Endothelial cell of umbilical vein (primary cell): ENCODE data around the gene TSPAN9.

Source experiments
- CTCF ChIP-seq, 2 donors: IDR thresholded peaks; 1 replicate in 1 of 2; 2 replicates in 1 of 2; pipeline ENCODE4 v1.5.1; 2011; ENCODE audit warnings: low read length in 2 of 2, mild to moderate bottlenecking in 2 of 2, moderate library complexity in 2 of 2, control low read depth in 1 of 2, inconsistent platforms in 1 of 2, low read depth in 1 of 2; ENCODE audit not compliant: insufficient read depth in 1 of 2; ENCODE audit errors: extremely low read depth in 1 of 2
- EZH2 ChIP-seq: IDR thresholded peaks from 2 replicates; pipeline ENCODE4 v1.6.1; 2012; ENCODE audit warnings: borderline replicate concordance, low read depth, mild to moderate bottlenecking, moderate library complexity, low read length, inconsistent platforms; ENCODE audit not compliant: severe bottlenecking
- FOS ChIP-seq: IDR thresholded peaks from 2 replicates; pipeline ENCODE4 v1.6.1; 2011; ENCODE audit warnings: mild to moderate bottlenecking, low read length, moderate library complexity, borderline replicate concordance; ENCODE audit not compliant: insufficient read depth
- GATA2 ChIP-seq: IDR thresholded peaks from 2 replicates; pipeline ENCODE4 v1.7.0; 2011; ENCODE audit warnings: low read depth, mild to moderate bottlenecking, moderate library complexity, mixed read lengths, low read length; ENCODE audit not compliant: insufficient read length, insufficient read depth
- JUN ChIP-seq: IDR thresholded peaks from 2 replicates; pipeline ENCODE4 v1.6.1; 2011; ENCODE audit warnings: borderline replicate concordance, low read depth; ENCODE audit not compliant: insufficient read length, insufficient read depth
- MAX ChIP-seq: IDR thresholded peaks from 2 replicates; pipeline ENCODE4 v1.6.1; 2011; ENCODE audit not compliant: insufficient read depth, insufficient read length
- POLR2A ChIP-seq: IDR thresholded peaks from 2 replicates; pipeline ENCODE4 v1.6.1; 2012; ENCODE audit warnings: low read depth, mild to moderate bottlenecking, control low read depth, low read length
- POLR2AphosphoS5 ChIP-seq: IDR thresholded peaks from 2 replicates; pipeline ENCODE4 v1.6.1; 2012; ENCODE audit warnings: low read depth, mild to moderate bottlenecking, control low read depth, low read length, moderate library complexity; ENCODE audit not compliant: insufficient read depth

- no peak for TF ChIP-seq POLR2A
- no peak for TF ChIP-seq CTCF (IDR thresholded peaks at IDR 0.05; ENCODE audit: extremely low read depth in 1 of 2, insufficient read depth in 1 of 2, low read depth in 1 of 2, low read length in 2 of 2)
- no peak for TF ChIP-seq EZH2
- no peak for TF ChIP-seq MAX
- no peak for TF ChIP-seq POLR2AphosphoS5
- no peak for TF ChIP-seq FOS
- no peak for TF ChIP-seq JUN
- TF ChIP-seq GATA2, result no peak
These were observed 244.7 kb downstream of the TSPAN9 start for GRCh38 chr12:3321881-3322280.
